Mammary epithelial cell (primary cell): ENCODE data around the gene CTAGE15.
"Not testable (repeated sequence)": the region's sequence is repeated elsewhere in the genome, so short reads cannot be mapped to it uniquely, and the experiment has no call there.

Experiments
- EZH2 ChIP-seq: IDR thresholded peaks from 2 replicates; pipeline ENCODE4 v1.6.1; 2012; ENCODE audit warnings: low read length, inconsistent platforms, borderline replicate concordance
- TF ChIP-seq, protein P1 (sequence below), 2 donors: IDR thresholded peaks in 1 of 2; conservative IDR thresholded peaks in 1 of 2; 2 replicates each; pipeline ENCODE4 v1.5.1; 2011 to 2012; ENCODE audit warnings: inconsistent platforms in 2 of 2, low read length in 2 of 2, mild to moderate bottlenecking in 2 of 2, control low read depth in 1 of 2, low read depth in 1 of 2; ENCODE audit not compliant: insufficient read depth in 1 of 2; ENCODE audit errors: extremely low read depth in 1 of 2

GRCh38 chr7:143536443-143536842, 35.2 kb upstream of the CTAGE15 start:
- TF ChIP-seq, protein P1, sequence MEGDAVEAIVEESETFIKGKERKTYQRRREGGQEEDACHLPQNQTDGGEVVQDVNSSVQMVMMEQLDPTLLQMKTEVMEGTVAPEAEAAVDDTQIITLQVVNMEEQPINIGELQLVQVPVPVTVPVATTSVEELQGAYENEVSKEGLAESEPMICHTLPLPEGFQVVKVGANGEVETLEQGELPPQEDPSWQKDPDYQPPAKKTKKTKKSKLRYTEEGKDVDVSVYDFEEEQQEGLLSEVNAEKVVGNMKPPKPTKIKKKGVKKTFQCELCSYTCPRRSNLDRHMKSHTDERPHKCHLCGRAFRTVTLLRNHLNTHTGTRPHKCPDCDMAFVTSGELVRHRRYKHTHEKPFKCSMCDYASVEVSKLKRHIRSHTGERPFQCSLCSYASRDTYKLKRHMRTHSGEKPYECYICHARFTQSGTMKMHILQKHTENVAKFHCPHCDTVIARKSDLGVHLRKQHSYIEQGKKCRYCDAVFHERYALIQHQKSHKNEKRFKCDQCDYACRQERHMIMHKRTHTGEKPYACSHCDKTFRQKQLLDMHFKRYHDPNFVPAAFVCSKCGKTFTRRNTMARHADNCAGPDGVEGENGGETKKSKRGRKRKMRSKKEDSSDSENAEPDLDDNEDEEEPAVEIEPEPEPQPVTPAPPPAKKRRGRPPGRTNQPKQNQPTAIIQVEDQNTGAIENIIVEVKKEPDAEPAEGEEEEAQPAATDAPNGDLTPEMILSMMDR (conservative IDR thresholded peaks at IDR 0.05 in 1 of 2, IDR thresholded peaks at IDR 0.05 in 1 of 2; ENCODE audit: extremely low read depth in 1 of 2, insufficient read depth in 1 of 2, low read depth in 1 of 2, low read length in 2 of 2), result not testable (repeated sequence)
- not testable (repeated sequence) for TF ChIP-seq EZH2
